Left lobe of liver (tissue), 2 donors: Measurements from ENCODE around the gene KCTD13. TPM values are rescaled to one million over a fixed set of nuclear protein-coding genes. Genes with fewer than 3 reads are reported as not detected.
"Not testable (repeated sequence)": the region's sequence is repeated elsewhere in the genome, so short reads cannot be mapped to it uniquely, and the experiment has no call there.

Experiments used
- ATAC-seq: fragments of 200-7000 bp; cut with Tn5 transposase; one replicate; pipeline ENCODE4 v1.9.1; 2020; ENCODE audit warnings: mild to moderate bottlenecking, moderate library complexity
- DNase-seq: peaks from one replicate; pipeline ENCODE4 v3.0.0-alpha.2; 2020; ENCODE audit warnings: low spot score
- total RNA-seq: library from RNA; stranded (reverse); gene quantifications from one replicate; pipeline ENCODE4 v1.2.1, GENCODE V29; 2021
- donor health status: DM: no; HTN: no; CAD: no; lungs with moderate emphysema.
- donor health status: DM: no; HTN: yes; CAD: no.

Gene KCTD13
- total RNA-seq, 1 donor from 2014 or later, result 9.8 TPM

DNA sequence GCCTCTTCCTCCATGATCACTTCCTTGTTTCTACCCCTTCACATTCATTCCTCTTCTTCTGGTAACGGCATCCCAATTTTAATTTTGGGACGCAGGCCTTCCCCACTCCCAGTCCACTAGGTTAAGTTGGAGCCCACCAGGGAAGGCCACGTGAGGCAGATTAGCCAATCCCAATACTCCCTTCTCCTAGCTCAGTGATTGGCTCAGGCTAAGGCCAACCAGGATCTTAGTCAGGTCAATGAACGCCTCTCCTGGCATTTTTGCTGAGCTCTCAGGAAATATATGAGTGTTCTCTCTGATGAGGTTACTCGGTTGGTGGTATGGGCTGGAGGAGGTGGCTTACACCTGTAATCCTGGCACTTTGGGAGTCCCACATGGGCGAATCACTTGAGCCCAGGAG, 42.0 kb downstream of the KCTD13 start:
- ATAC-seq, result no peak
- no peak for DNase-seq

DNA sequence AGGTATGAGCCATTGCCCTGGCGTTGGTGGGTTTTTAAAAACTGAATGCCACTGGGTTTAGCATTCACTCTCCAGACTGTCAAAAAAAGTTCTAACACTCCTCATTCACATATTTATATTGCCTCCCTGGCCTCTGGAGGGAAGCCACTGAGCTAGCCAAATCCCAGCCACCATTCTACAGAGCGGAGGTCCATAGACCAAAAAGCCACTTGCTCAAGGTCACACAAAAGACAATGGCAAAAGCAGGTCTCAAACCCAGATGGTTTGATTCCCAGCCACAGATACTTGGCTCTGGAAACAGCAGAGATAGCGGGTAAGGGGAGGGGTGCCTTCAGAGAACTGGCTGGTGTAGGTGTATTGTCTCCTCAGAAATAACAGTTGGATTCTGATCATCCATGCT, 45.0 kb downstream of the KCTD13 start:
- DNase-seq (no peak), ATAC-seq (no peak)

GRCh38 chr16:29878172-29878571, 47.9 kb downstream of the KCTD13 start:
- ATAC-seq (no peak), DNase-seq (no peak)

DNA sequence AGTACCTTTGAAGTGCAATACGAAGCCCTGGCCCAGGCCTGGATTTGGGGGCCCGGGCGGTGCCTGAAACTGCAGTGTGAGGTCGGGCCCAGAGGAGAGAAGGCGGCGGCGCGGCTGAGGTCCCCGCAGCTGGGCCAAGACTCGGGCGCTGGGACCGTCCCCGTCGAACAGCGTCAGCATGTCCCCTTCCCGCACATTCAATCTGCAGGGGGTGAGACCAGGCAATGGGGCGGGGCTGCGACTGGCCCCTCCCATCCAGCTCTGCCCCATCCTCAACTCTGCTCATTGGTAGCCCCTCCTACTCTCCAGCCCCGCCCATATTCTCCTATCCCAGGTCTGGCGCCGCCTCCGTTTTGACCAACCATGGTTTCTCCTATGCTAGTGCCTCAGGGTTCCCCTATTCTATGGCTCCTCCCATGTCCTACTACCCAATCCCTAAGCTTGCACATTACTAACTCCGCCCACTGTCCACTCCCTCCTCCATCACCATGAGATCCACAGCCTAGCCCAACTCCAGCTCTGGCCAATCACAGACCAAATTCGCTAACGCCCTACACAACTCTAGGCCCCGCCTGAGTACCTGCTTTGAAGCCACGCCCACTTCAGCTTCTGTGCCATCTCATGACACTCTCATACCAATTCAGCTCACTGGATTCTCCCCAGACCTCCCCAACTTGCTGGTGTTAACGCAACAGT, 48.6 kb downstream of the KCTD13 start:
- peak; percentile 41 for ATAC-seq

GRCh38 chr16:29876594-29877249, 49.3 kb downstream of the KCTD13 start:
- DNase-seq (no peak), ATAC-seq (peak; percentile 24)

More for the DNA sequence above, 48.6 kb downstream of the KCTD13 start:
- no peak for DNase-seq

DNA sequence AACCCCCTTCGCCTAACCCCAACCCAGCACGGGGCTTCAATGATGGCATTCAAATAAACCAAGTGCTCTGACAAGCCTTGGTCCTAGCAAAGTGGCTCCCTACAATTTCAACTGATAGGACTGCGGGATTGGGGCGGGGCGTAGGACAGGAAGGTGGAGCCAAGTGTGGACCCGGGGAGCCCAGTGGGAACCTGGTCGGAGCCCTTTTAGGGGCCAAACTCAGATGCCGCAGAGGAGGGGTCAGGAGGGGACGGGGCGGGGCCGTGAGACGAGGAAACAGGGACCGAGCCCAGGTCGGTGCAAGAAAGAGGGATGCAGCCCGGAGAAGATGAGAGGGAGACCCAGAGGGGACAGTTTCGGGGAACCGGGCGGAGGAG, 49.8 kb downstream of the KCTD13 start:
- ATAC-seq (no peak), DNase-seq (no peak)

GRCh38 chr16:29875206-29875605, 50.8 kb downstream of the KCTD13 start:
- ATAC-seq (no peak), DNase-seq (no peak)

DNA sequence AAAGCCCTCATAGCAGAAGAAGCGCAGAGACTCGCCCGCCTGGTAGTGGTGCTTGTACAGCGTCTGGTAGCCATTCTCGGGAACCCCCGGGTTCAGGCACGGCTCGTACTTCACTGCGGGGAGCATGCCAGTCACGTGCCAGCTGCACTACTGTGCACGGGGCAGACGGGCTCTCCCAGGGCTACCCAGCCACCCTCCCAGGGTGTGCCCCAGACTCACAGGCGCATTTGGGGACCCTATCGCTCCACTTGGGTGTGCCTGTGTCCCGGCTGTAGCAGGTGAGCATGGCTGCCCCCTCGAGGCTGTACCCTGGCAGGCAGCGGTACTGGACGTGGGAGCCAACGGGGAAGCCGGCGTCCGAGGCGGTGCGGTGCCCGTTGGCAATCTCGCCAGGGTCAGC, 52.7 kb downstream of the KCTD13 start:
- DNase-seq (no peak), ATAC-seq (no peak)

DNA sequence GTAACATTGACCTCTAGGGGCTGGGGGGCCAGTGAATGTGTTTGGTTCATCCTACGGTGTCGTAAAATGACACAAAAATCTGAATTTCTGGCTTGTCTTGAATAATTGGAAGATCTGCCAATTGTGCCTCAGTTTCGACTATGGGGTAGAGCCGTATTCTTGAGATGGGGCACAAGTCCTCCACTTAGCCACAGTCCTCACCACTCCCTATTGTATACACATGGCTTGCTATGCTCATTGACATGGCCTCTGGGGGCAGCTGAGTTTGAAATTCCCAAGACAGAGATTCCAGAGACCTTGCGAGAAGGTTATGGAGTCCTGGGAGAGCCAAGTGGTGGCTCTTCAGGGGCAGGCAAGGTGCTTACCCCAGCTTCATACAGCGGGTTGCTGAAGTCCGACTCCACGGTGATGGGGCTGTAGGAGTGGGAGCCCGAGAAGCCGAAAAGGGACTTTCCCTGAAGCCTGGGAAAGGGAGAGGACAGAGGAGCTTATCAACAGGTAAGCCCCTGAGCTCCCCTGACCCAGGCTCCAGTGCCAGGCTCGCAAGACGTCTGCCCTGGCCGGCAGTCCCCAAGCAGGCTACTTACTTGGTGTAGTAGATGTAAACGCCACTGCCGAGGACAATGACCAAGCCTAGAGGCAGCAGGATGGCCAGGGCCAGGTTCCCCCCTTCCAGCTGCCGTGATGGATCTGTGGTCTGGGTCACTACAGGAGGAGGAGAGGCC, 54.0 kb downstream of the KCTD13 start:
- DNase-seq (no peak), ATAC-seq (no peak)

DNA sequence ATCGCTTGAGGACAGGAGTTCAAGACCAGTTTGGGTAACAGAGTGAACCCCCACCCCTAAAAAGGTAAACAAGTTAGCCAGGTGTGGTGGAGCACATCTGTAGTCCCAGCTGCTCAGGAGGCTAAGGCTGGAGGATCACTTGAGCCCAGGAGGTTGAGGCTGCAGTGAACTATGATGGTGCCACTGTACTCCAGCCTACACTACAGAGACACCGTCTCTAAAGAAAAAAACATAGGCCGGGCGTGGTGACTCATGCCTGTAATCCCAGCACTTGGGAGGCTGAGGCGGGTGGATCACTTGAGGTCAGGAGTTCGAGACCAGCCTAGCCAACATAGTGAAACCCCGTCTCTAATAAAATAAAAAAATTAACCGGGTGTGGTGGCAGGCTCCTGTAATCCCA, 57.0 kb downstream of the KCTD13 start:
- DNase-seq, ATAC-seq: not testable (repeated sequence)

DNA sequence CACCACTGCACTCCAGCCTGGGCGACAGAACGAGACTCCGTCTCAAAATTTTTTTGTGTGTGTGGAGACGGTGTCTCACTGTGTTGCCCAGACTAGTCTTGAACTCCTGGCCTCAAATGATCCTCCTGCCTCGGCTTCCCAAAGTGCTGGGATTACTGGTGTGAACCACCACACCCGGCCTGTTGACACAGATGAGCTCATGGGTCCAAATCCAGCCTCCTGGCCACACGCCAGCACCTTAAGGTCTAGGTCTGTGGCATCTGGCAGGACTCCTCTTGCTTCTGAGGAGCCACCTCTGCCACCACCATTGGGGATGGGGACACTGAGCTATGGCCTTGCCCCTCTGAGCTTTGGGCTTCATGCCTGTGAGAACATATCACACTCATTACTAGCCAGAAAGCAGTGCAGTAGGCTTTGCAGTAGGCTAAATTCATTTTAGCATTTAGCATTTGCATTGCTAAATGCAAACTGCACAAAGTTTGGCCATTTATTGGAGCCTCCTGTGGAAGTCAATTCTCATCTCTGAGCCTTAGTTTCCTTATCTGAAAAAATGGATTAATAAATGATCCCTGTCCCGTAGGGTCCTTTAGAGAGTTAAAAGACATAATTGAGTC, 57.5 kb downstream of the KCTD13 start:
- ATAC-seq (no peak), DNase-seq (no peak)

- DNase-seq (no peak), ATAC-seq (no peak)
These were observed 61.8 kb downstream of the KCTD13 start for GRCh38 chr16:29864205-29864604.

GRCh38 chr16:29863669-29863984, 62.4 kb downstream of the KCTD13 start:
- DNase-seq (no peak), ATAC-seq (no peak)

DNA sequence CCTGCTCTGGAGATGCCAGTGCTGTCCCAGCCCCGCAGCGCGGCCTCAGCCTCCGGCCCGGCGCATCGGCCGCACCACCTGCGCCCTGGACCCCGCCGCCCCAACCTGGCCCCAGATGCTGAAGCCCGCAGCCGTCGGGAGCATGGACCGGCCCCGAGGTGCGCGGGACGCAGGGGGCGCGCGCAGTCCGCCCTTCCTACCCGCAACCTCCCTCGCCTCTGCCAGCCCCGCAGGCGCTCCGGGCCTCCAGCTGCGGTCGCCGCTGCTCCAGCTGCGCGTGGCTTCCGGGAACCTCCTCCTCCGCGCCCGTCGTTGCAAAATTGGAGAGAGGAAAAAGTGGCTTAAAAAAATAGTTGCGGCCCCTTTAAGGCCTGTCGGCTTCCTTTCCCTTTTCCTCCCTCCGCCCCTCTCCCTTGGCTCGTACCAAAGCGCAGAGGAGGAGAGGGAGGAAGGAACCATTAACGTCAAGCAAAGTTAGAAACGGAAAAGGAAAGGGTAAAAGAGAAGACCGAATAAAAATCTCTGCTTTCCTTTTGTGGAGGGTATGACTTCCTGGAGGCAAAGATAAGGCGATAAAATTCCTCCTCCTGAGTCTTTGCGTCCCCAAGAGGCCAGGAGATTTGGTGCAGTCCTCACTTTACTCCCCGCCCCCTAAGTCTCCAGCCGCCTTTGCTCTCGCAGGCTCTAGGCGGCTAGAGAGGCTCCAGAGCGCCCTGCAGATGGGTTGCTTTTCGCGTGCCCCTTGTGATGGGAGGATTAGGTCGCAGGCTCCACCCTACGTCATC, 63.0 kb downstream of the KCTD13 start, which contains the start of gene CDIPT:
Gene CDIPT (minus strand): TSS at position 343 of the 785 bp plus-strand sequence. CDS start 369 bp downstream, outside the sequence.
- ATAC-seq, result peak; percentile 90
- DNase-seq, result peak; percentile 93

DNA sequence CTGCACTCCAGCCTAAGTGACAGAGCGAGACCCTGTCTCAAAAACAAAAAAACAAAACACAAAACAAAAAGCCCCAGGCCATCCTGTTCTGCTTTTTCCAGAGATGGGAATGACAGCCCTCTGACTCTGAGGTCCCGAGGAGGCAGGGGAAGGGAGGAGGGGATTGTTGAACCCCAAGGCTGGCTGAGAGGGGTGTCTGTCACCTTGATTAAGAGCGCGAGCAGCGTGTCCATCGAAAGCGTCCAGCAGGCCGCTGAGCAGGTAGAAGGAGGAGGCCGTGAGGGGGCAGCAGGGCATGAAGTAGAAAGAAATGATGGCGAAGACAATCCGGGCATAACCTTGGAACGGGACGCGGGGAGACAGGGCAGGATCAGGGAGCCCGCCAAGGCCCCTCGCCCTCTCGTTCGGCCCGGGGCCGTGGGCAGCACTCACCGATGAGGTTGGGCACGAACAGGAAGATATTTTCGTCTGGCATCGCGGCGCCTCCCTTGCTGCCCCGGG, 63.6 kb downstream of the KCTD13 start:
- no peak for DNase-seq
- ATAC-seq, result peak; percentile 5

DNA sequence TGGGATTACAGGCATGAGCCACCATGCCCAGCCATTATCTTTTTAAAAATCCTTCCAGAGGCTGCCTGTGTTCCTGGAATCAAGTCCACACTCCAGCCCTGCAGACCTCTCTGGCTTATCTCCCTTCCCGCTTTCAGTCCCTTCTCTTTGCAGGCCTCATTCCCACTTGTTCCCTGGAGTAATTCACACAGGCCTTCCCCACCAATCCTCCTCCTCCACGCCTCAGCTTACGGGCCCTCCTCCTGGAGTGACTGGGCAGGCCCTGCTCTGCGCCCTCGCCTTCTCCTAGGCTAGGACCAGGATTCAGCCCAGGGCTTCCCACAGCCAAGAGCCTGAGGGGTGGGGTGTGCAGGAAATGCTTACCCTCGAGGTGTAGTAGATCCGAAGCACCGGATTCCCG, 65.8 kb downstream of the KCTD13 start:
- DNase-seq (no peak), ATAC-seq (no peak)

- DNase-seq (no peak), ATAC-seq (no peak)
These were observed 67.1 kb downstream of the KCTD13 start for GRCh38 chr16:29858974-29859373.

GRCh38 chr16:29858149-29858849, 67.7 kb downstream of the KCTD13 start:
- ATAC-seq, result peak; percentile 56

GRCh38 chr16:29857133-29857760, 68.8 kb downstream of the KCTD13 start:
- ATAC-seq (no peak), DNase-seq (no peak)

More at GRCh38 chr16:29858149-29858849, 67.7 kb downstream of the KCTD13 start:
- peak; percentile 77 for DNase-seq
